OCI-LY3 (cell line): ENCODE data around the gene EGR1.

Experiments used
- H2AFZ ChIP-seq: fragments of 200-600, 300-600 bp; shearing (Covaris generic); 2 replicates; pipeline ENCODE4 v1.6.0; 2014; ENCODE audit warnings: antibody characterized with exemption, low read depth, low read length
- H3K27ac ChIP-seq: fragments of 200-600, 300-600 bp; sonication (generic); 2 replicates; pipeline ENCODE4 v1.5.1; 2014; ENCODE audit warnings: mild to moderate bottlenecking, low read length, moderate library complexity, mixed read lengths
- H3K27me3 ChIP-seq: fragments of 200-600, 300-600 bp; sonication (generic); 2 replicates; pipeline ENCODE4 v1.6.1; 2014; ENCODE audit warnings: low read depth, low read length, mixed read lengths
- H3K36me3 ChIP-seq: fragments of 200-600, 300-600 bp; sonication (generic); replicated peaks from 2 replicates; pipeline ENCODE3; 2014; ENCODE audit warnings: low read depth, low read length, mixed read lengths
- H3K4me1 ChIP-seq: fragments of 300-600, 200-600 bp; sonication (generic); 2 replicates; pipeline ENCODE4 v1.6.1; 2014; ENCODE audit warnings: low read length, mixed read lengths
- H3K4me2 ChIP-seq: fragments of 200-600, 300-600 bp; sonication (generic); 2 replicates; pipeline ENCODE4 v1.6.1; 2014; ENCODE audit warnings: low read length, mixed read lengths
- H3K4me3 ChIP-seq: fragments of 300-600, 200-600 bp; sonication (generic); 2 replicates; pipeline ENCODE4 v1.5.1; 2014; ENCODE audit warnings: antibody characterized with exemption, mild to moderate bottlenecking, low read length, moderate library complexity
- H3K79me2 ChIP-seq: fragments of 300-600, 200-600 bp; shearing (Covaris generic); 2 replicates; pipeline ENCODE4 v1.6.1; 2014; ENCODE audit warnings: mild to moderate bottlenecking, low read length, mixed read lengths
- H3K9ac ChIP-seq: fragments of 300-600, 200-600 bp; shearing (Covaris generic); 2 replicates; pipeline ENCODE4 v1.6.0; 2014; ENCODE audit warnings: mild to moderate bottlenecking, low read length, moderate library complexity
- H3K9me3 ChIP-seq: fragments of 200-600, 300-600 bp; shearing (Covaris generic); 2 replicates; pipeline ENCODE4 v1.6.1; 2014; ENCODE audit warnings: low read length, mixed read lengths; ENCODE audit not compliant: insufficient read depth
- H4K20me1 ChIP-seq: fragments of 200-600, 300-600 bp; sonication (generic); 2 replicates; pipeline ENCODE4 v1.6.1; 2016; ENCODE audit warnings: low read length, mixed read lengths; ENCODE audit not compliant: insufficient read depth
- EZH2phosphoT487 ChIP-seq: fragments of 200-600 bp; shearing (Covaris generic); IDR thresholded peaks from 2 replicates; pipeline ENCODE4 v1.6.1; 2018; ENCODE audit warnings: antibody characterized with exemption, mixed run types, low read depth
- TF ChIP-seq, protein P1 (sequence below): fragments of 200-600, 300-600 bp; sonication (generic); IDR thresholded peaks from 2 replicates; pipeline ENCODE4 v1.5.1; 2014; ENCODE audit warnings: antibody characterized with exemption, low read length, low read depth

Gene EGR1

DNA sequence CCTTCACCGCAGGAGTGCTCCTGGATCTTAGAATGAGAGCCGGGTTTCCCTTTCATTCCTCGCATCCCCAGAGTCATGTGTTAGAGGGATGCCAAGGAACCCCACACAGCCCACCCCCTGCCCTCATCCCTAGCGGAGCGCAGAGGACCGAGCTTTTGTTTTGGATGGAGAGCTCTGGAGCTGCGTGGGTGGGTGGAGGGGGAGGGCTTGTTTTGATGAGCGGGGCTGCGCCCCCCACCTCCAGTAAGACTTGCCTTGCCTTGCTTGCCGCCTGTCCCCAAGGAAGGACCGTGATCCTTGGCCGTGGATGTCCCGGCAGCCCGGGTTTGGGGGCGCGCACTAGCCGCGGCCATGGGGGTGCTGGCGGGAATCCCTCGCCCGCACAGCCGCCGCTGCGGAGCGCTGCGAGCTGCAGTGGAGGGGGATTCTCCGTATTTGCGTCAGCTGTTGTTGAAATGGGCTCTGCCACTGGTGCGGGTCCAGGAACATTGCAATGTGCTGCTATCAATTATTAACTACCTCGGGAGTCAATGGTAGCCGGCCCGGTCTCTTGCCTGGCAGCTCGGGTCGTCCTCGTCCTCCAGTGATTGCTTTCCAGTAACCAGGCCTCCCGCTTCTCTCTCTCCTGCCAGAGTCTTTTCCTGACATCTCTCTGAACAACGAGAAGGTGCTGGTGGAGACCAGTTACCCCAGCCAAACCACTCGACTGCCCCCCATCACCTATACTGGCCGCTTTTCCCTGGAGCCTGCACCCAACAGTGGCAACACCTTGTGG lies 1.0 kb downstream of the EGR1 start:
- H3K4me1 ChIP-seq, result no peaks in the 10 kb centered on the region; the same call in 1 of the 2 replicates
- no peaks in the 10 kb centered on the region for H3K79me2 ChIP-seq
- H3K36me3 ChIP-seq, result no peaks in the 10 kb centered on the region
- H3K4me3 ChIP-seq, result no peak overlapping the region
- no peak overlapping the region for H3K9ac ChIP-seq
- no peak overlapping the region for H3K27ac ChIP-seq
- no peaks in the 10 kb centered on the region for H3K27me3 ChIP-seq
- TF ChIP-seq EZH2phosphoT487, result no peak
- no peak overlapping the region for H2AFZ ChIP-seq
- no peaks in the 10 kb centered on the region for H4K20me1 ChIP-seq
- H3K4me2 ChIP-seq, result no peak overlapping the region
- H3K9me3 ChIP-seq, result no peaks in the 10 kb centered on the region

DNA sequence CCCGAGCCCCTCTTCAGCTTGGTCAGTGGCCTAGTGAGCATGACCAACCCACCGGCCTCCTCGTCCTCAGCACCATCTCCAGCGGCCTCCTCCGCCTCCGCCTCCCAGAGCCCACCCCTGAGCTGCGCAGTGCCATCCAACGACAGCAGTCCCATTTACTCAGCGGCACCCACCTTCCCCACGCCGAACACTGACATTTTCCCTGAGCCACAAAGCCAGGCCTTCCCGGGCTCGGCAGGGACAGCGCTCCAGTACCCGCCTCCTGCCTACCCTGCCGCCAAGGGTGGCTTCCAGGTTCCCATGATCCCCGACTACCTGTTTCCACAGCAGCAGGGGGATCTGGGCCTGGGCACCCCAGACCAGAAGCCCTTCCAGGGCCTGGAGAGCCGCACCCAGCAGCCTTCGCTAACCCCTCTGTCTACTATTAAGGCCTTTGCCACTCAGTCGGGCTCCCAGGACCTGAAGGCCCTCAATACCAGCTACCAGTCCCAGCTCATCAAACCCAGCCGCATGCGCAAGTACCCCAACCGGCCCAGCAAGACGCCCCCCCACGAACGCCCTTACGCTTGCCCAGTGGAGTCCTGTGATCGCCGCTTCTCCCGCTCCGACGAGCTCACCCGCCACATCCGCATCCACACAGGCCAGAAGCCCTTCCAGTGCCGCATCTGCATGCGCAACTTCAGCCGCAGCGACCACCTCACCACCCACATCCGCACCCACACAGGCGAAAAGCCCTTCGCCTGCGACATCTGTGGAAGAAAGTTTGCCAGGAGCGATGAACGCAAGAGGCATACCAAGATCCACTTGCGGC lies 1.8 kb downstream of the EGR1 start:
- Histone ChIP-seq H3K36me3 (no peaks in the 10 kb centered on the region), H3K4me2 (no peak overlapping the region), H3K27me3 (no peaks in the 10 kb centered on the region), H3K79me2 (no peaks in the 10 kb centered on the region), H3K27ac (no peak overlapping the region), H2AFZ (no peak overlapping the region), H3K4me3 (no peak overlapping the region), H3K4me1 (no peaks in the 10 kb centered on the region; the same call in 1 of the 2 replicates), H3K9me3 (no peaks in the 10 kb centered on the region), H3K9ac (no peak overlapping the region), H4K20me1 (no peaks in the 10 kb centered on the region)
- TF ChIP-seq EZH2phosphoT487, result no peak
- TF ChIP-seq, protein P1, sequence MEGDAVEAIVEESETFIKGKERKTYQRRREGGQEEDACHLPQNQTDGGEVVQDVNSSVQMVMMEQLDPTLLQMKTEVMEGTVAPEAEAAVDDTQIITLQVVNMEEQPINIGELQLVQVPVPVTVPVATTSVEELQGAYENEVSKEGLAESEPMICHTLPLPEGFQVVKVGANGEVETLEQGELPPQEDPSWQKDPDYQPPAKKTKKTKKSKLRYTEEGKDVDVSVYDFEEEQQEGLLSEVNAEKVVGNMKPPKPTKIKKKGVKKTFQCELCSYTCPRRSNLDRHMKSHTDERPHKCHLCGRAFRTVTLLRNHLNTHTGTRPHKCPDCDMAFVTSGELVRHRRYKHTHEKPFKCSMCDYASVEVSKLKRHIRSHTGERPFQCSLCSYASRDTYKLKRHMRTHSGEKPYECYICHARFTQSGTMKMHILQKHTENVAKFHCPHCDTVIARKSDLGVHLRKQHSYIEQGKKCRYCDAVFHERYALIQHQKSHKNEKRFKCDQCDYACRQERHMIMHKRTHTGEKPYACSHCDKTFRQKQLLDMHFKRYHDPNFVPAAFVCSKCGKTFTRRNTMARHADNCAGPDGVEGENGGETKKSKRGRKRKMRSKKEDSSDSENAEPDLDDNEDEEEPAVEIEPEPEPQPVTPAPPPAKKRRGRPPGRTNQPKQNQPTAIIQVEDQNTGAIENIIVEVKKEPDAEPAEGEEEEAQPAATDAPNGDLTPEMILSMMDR, result no peak

DNA sequence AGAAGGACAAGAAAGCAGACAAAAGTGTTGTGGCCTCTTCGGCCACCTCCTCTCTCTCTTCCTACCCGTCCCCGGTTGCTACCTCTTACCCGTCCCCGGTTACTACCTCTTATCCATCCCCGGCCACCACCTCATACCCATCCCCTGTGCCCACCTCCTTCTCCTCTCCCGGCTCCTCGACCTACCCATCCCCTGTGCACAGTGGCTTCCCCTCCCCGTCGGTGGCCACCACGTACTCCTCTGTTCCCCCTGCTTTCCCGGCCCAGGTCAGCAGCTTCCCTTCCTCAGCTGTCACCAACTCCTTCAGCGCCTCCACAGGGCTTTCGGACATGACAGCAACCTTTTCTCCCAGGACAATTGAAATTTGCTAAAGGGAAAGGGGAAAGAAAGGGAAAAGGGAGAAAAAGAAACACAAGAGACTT lies 2.4 kb downstream of the EGR1 start:
- Histone ChIP-seq H3K9ac (no peak overlapping the region), H3K27ac (no peak overlapping the region), H4K20me1 (no peaks in the 10 kb centered on the region)

DNA sequence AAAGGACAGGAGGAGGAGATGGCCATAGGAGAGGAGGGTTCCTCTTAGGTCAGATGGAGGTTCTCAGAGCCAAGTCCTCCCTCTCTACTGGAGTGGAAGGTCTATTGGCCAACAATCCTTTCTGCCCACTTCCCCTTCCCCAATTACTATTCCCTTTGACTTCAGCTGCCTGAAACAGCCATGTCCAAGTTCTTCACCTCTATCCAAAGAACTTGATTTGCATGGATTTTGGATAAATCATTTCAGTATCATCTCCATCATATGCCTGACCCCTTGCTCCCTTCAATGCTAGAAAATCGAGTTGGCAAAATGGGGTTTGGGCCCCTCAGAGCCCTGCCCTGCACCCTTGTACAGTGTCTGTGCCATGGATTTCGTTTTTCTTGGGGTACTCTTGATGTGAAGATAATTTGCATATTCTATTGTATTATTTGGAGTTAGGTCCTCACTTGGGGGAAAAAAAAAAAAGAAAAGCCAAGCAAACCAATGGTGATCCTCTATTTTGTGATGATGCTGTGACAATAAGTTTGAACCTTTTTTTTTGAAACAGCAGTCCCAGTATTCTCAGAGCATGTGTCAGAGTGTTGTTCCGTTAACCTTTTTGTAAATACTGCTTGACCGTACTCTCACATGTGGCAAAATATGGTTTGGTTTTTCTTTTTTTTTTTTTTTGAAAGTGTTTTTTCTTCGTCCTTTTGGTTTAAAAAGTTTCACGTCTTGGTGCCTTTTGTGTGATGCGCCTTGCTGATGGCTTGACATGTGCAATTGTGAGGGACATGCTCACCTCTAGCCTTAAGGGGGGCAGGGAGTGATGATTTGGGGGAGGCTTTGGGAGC lies 3.1 kb downstream of the EGR1 start:
- H3K27me3 ChIP-seq, result no peaks in the 10 kb centered on the region
- H3K9me3 ChIP-seq, result no peaks in the 10 kb centered on the region
- TF ChIP-seq, protein P1, result no peak
- no peak for TF ChIP-seq EZH2phosphoT487
- no peaks in the 10 kb centered on the region for H3K79me2 ChIP-seq
- H3K36me3 ChIP-seq, result no peaks in the 10 kb centered on the region
- H4K20me1 ChIP-seq, result no peaks in the 10 kb centered on the region
- H3K4me2 ChIP-seq, result no peak overlapping the region
- no peak overlapping the region for H2AFZ ChIP-seq
- H3K4me3 ChIP-seq, result no peak overlapping the region
- no peak overlapping the region for H3K9ac ChIP-seq
- H3K4me1 ChIP-seq, result no peaks in the 10 kb centered on the region; the same call in 1 of the 2 replicates
- no peak overlapping the region for H3K27ac ChIP-seq

More for the DNA sequence above, 2.4 kb downstream of the EGR1 start:
- TF ChIP-seq, protein P1, result no peak
- TF ChIP-seq EZH2phosphoT487, result no peak
- Histone ChIP-seq H3K36me3 (no peaks in the 10 kb centered on the region), H3K4me2 (no peak overlapping the region), H3K4me1 (no peaks in the 10 kb centered on the region; the same call in 1 of the 2 replicates), H3K79me2 (no peaks in the 10 kb centered on the region), H3K9me3 (no peaks in the 10 kb centered on the region), H3K4me3 (no peak overlapping the region), H3K27me3 (no peaks in the 10 kb centered on the region), H2AFZ (no peak overlapping the region)
